Osteoblast (primary cell): ENCODE results near the gene RBM19. TPM values are rescaled to one million over a fixed set of nuclear protein-coding genes. Genes with fewer than 3 reads are reported as not detected.

ENCODE experiments used
- DNase-seq: peaks from one replicate; pipeline ENCODE4 v3.0.0; 2011; ENCODE audit warnings: low spot score, mixed read lengths; ENCODE audit not compliant: insufficient read length; ENCODE audit errors: missing footprints
- H2AFZ ChIP-seq: 2 replicates; pipeline ENCODE4 v1.6.0; 2011; ENCODE audit warnings: mild to moderate bottlenecking, low read length
- H3K27ac ChIP-seq: 2 replicates; pipeline ENCODE4 v1.5.1; 2011; ENCODE audit warnings: mild to moderate bottlenecking, low read depth, low read length, moderate library complexity
- H3K27me3 ChIP-seq: 2 replicates; pipeline ENCODE4 v1.6.0; 2012; ENCODE audit warnings: mild to moderate bottlenecking, control low read depth, inconsistent platforms, low read length, moderate library complexity; ENCODE audit not compliant: insufficient read depth
- H3K36me3 ChIP-seq: 2 replicates; pipeline ENCODE4 v1.5.1; 2011; ENCODE audit warnings: mild to moderate bottlenecking, low read length, control low read depth, moderate library complexity; ENCODE audit not compliant: insufficient read depth
- H3K4me1 ChIP-seq: 2 replicates; pipeline ENCODE4 v1.5.1; 2011; ENCODE audit warnings: mild to moderate bottlenecking, low read length, control low read depth, moderate library complexity; ENCODE audit not compliant: insufficient read depth
- H3K4me2 ChIP-seq: 2 replicates; pipeline ENCODE4 v1.6.0; 2011; ENCODE audit warnings: mild to moderate bottlenecking, low read length; ENCODE audit not compliant: insufficient read depth
- H3K4me3 ChIP-seq: fragments of 200-600 bp; sonication (generic); 3 replicates; pipeline ENCODE4 v1.5.1; 2012; ENCODE audit warnings: mild to moderate bottlenecking, low read length, inconsistent platforms; ENCODE audit not compliant: insufficient read depth
- H3K79me2 ChIP-seq: 2 replicates; pipeline ENCODE4 v1.6.0; 2012; ENCODE audit warnings: mild to moderate bottlenecking, low read length, control low read depth, inconsistent platforms; ENCODE audit not compliant: insufficient read depth
- H3K9me3 ChIP-seq: 2 replicates; pipeline ENCODE4 v1.5.1; 2011; ENCODE audit warnings: low read depth, low read length, control low read depth
- H4K20me1 ChIP-seq: 2 replicates; pipeline ENCODE4 v1.6.0; 2012; ENCODE audit warnings: mild to moderate bottlenecking, low read length, control low read depth; ENCODE audit not compliant: insufficient read depth
- total RNA-seq: library from RNA; depleted of rRNA; stranded (reverse); fragments of >200 nt; gene quantifications from 2 replicates; pipeline ENCODE4 v1.2.3, GENCODE V29; 2012
- TF ChIP-seq, protein P1 (sequence below): IDR thresholded peaks from 2 replicates; pipeline ENCODE4 v1.5.1; 2011; ENCODE audit warnings: mild to moderate bottlenecking, low read depth, low read length, moderate library complexity; ENCODE audit errors: extremely low read depth

Gene RBM19
- total RNA-seq, 1 donor = 27.5 TPM

DNA sequence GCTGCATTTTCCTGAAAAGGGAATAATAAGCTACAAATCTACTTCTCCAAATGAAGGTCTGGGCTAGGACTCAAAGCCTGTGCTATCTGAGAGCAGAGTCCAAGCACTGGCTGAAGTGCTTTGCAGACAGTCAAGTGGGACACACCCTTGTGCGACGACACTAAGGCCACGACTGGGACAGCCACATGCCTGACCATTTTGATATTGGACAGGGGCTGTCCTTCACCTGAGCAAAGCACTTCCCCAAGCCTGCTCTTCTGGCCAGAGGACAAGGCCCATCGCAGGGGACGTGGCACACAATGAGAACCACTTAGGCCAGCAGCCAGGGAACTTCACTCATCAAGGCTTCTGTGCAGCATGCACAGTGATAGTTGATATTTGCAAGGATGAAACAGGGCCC lies 71.4 kb downstream of the RBM19 start:
- H2AFZ ChIP-seq = no peak overlapping the region
- no peak for DNase-seq
- H3K4me3 ChIP-seq = no peak overlapping the region
- no peaks in the 10 kb centered on the region for H3K79me2 ChIP-seq
- H3K9me3 ChIP-seq = no peaks in the 10 kb centered on the region
- H3K27ac ChIP-seq = no peak overlapping the region
- H3K36me3 ChIP-seq = no peaks in the 10 kb centered on the region
- H4K20me1 ChIP-seq = peaks cover 9% of the 10 kb centered on the region
- H3K4me1 ChIP-seq = peaks cover 10% of the 10 kb centered on the region
- no peak overlapping the region for H3K4me2 ChIP-seq
- H3K27me3 ChIP-seq = no peaks in the 10 kb centered on the region
- TF ChIP-seq, protein P1, sequence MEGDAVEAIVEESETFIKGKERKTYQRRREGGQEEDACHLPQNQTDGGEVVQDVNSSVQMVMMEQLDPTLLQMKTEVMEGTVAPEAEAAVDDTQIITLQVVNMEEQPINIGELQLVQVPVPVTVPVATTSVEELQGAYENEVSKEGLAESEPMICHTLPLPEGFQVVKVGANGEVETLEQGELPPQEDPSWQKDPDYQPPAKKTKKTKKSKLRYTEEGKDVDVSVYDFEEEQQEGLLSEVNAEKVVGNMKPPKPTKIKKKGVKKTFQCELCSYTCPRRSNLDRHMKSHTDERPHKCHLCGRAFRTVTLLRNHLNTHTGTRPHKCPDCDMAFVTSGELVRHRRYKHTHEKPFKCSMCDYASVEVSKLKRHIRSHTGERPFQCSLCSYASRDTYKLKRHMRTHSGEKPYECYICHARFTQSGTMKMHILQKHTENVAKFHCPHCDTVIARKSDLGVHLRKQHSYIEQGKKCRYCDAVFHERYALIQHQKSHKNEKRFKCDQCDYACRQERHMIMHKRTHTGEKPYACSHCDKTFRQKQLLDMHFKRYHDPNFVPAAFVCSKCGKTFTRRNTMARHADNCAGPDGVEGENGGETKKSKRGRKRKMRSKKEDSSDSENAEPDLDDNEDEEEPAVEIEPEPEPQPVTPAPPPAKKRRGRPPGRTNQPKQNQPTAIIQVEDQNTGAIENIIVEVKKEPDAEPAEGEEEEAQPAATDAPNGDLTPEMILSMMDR = no peak

DNA sequence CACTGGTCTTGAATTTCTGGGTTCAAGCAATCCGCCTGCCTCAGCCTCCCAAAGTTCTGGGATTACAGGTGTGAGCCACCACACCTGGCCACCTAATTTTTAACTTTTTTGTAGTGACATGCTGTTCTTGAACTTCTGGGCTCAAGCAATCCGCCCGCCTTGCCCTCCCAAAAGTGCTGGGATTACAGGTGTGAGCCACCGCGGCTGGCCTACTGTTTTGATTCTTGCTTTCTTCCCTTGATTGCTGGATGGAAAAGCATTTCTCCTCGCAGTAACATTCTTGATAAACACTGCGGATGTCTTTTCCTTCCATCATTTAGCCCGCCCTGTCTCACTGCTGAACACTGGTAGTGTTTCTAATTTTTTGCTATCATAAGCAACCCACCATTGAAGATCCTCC lies 72.9 kb downstream of the RBM19 start:
- no peak for DNase-seq
- Histone ChIP-seq H3K36me3 (no peaks in the 10 kb centered on the region), H3K4me2 (no peak overlapping the region), H2AFZ (no peak overlapping the region), H4K20me1 (peaks cover 17% of the 10 kb centered on the region), H3K4me3 (no peak overlapping the region), H3K27me3 (no peaks in the 10 kb centered on the region), H3K27ac (no peak overlapping the region), H3K79me2 (no peaks in the 10 kb centered on the region), H3K9me3 (no peaks in the 10 kb centered on the region), H3K4me1 (peaks cover 19% of the 10 kb centered on the region)
- TF ChIP-seq, protein P1 = no peak

DNA sequence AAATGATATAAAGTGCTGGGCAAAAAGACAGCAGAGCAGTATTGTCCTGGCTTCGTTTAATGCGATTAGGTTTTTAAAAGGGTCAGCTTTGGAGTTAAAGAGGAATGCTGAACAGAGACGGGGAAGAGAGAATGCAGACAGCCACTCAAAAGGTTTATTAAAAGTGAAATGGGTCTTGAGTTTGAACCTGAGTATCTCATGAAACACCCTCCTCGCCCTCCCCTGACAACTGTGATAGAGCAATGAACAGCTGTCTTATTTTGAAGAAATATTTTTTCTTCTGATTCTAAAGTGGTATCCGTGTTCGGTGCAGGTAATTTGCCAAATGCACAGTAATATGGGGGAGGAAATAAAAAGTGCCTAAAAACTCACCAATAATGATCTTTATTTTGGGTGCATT lies 73.6 kb downstream of the RBM19 start:
- Histone ChIP-seq H2AFZ (no peak overlapping the region), H3K36me3 (no peaks in the 10 kb centered on the region), H3K27me3 (no peaks in the 10 kb centered on the region), H3K79me2 (no peaks in the 10 kb centered on the region), H4K20me1 (peaks cover 12% of the 10 kb centered on the region), H3K4me1 (peaks cover 19% of the 10 kb centered on the region), H3K9me3 (no peaks in the 10 kb centered on the region), H3K27ac (no peak overlapping the region), H3K4me3 (no peak overlapping the region), H3K4me2 (no peak overlapping the region)
- TF ChIP-seq, protein P1 = no peak
- DNase-seq = no peak

DNA sequence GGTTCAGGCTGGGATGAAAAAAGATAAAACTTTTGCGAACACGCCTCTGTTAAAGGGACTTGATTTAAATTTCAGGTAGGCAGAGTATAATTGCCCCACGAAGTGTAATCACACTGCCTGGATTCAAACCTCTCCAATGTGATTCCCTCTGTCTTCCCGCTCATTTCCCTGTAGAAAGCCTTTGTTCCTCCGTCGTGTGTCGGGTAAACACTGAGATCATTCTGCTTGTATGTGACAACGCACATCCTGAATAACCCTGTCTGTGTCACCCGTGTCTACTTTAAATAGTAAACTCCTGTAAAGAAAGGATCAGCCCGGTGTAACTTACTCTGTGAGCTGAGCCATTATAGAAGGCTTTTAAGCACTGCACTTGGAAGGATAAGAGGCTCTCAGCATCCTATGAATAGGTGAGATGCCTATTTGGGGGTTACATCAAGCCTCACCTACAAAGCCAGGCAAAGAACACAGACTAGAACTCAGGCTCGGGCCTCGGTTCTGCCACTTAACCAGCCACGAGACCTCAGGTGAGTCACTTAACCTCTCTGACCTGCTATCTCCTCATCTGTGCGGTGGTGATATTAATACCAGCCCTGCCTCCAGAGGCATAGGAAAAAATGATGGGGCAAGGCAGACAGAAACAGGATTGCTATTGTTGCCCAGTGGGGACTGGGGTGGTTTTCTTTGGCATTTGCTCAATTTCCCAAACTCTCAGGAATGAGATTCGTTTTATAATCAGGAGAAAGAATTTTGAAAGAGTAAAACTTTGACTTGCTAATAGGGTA lies 74.2 kb downstream of the RBM19 start:
- no peak overlapping the region for H3K4me3 ChIP-seq
- no peaks in the 10 kb centered on the region for H3K36me3 ChIP-seq
- no peak overlapping the region for H3K4me2 ChIP-seq
- no peak for DNase-seq
- no peak overlapping the region for H3K27ac ChIP-seq
- TF ChIP-seq, protein P1 = no peak
- peaks cover 19% of the 10 kb centered on the region for H3K4me1 ChIP-seq
- H3K9me3 ChIP-seq = no peaks in the 10 kb centered on the region
- H4K20me1 ChIP-seq = peaks cover 12% of the 10 kb centered on the region
- no peak overlapping the region for H2AFZ ChIP-seq
- H3K27me3 ChIP-seq = no peaks in the 10 kb centered on the region
- H3K79me2 ChIP-seq = no peaks in the 10 kb centered on the region
